SU-DHL-6 (cell line): ENCODE measurements around the gene DAPK1.

Experiments
- H2AFZ ChIP-seq: fragments of 200-600 bp; sonication (generic); 2 replicates; pipeline ENCODE4 v1.6.1; 2014; ENCODE audit warnings: low read depth, mild to moderate bottlenecking, moderate library complexity, mixed read lengths, antibody characterized with exemption, low read length; ENCODE audit not compliant: severe bottlenecking
- H3F3A ChIP-seq: fragments of 200-600 bp; shearing (Covaris generic); 2 replicates; pipeline ENCODE4 v1.6.0; 2016; ENCODE audit warnings: antibody characterized with exemption, mild to moderate bottlenecking; ENCODE audit not compliant: insufficient read depth
- H3K27ac ChIP-seq: fragments of 200-600 bp; sonication (generic); 2 replicates; pipeline ENCODE4 v1.5.1; 2016; ENCODE audit warnings: low read depth, mild to moderate bottlenecking, low read length, moderate library complexity, mixed read lengths
- H3K27me3 ChIP-seq: fragments of 200-600 bp; sonication (generic), shearing (Covaris generic); 2 replicates; pipeline ENCODE4 v1.6.0; 2014; ENCODE audit warnings: mild to moderate bottlenecking, low read length
- H3K36me3 ChIP-seq: fragments of 200-600 bp; sonication (generic); 2 replicates; pipeline ENCODE4 v1.6.1; 2014; ENCODE audit warnings: mild to moderate bottlenecking, low read length, mixed read lengths
- H3K4me2 ChIP-seq: fragments of 300-600, 200-600 bp; shearing (Covaris generic), sonication (generic); 2 replicates; pipeline ENCODE4 v1.6.0; 2014; ENCODE audit warnings: low read length, low read depth, mild to moderate bottlenecking; ENCODE audit not compliant: poor library complexity, severe bottlenecking
- H3K4me3 ChIP-seq: fragments of 200-600 bp; sonication (generic); 2 replicates; pipeline ENCODE4 v1.5.1; 2014; ENCODE audit warnings: antibody characterized with exemption, low read length, mild to moderate bottlenecking, mixed read lengths; ENCODE audit not compliant: insufficient read depth, poor library complexity, severe bottlenecking
- H3K79me2 ChIP-seq: fragments of 200-600 bp; sonication (generic); 2 replicates; pipeline ENCODE4 v1.6.1; 2014; ENCODE audit warnings: mild to moderate bottlenecking, low read length, moderate library complexity; ENCODE audit not compliant: insufficient read depth
- H3K9ac ChIP-seq: fragments of 200-600 bp; sonication (generic); 2 replicates; pipeline ENCODE4 v1.7.0; 2014; ENCODE audit warnings: mild to moderate bottlenecking, low read length
- H3K9me2 ChIP-seq: fragments of 200-600 bp; sonication (generic); replicated peaks from 2 replicates; pipeline ENCODE4 v1.6.1; 2014; ENCODE audit warnings: low read length; ENCODE audit not compliant: insufficient read depth
- H3K9me3 ChIP-seq: fragments of 200-600 bp; sonication (generic); 2 replicates; pipeline ENCODE4 v1.6.1; 2014; ENCODE audit warnings: low read length, mixed read lengths; ENCODE audit not compliant: insufficient read depth
- H4K20me1 ChIP-seq: fragments of 200-600 bp; sonication (generic); 2 replicates; pipeline ENCODE4 v1.6.1; 2014; ENCODE audit warnings: low read depth, mild to moderate bottlenecking, antibody characterized with exemption, low read length, moderate library complexity, mixed read lengths
- CTCF ChIP-seq: fragments of 200-600 bp; sonication (generic); IDR thresholded peaks from one replicate; pipeline ENCODE4 v1.5.1; 2017; ENCODE audit warnings: antibody characterized with exemption, mild to moderate bottlenecking, low read length, moderate library complexity; ENCODE audit not compliant: insufficient read depth, poor library complexity, severe bottlenecking
- EZH2phosphoT487 ChIP-seq: fragments of 200-600 bp; sonication (generic), shearing (Covaris generic); conservative IDR thresholded peaks from 2 replicates; pipeline ENCODE4 v1.6.1; 2018; ENCODE audit warnings: mild to moderate bottlenecking, antibody characterized with exemption, low read length, moderate library complexity, mixed read lengths

Gene DAPK1

GRCh38 chr9:87619346-87619745, 121.7 kb downstream of the DAPK1 start:
- H3K27me3 ChIP-seq = no peaks in the 10 kb centered on the region
- H3K4me2 ChIP-seq = no peak overlapping the region
- H3K36me3 ChIP-seq = no peaks in the 10 kb centered on the region
- H2AFZ ChIP-seq = no peak overlapping the region
- H3F3A ChIP-seq = no peaks in the 10 kb centered on the region
- H3K9me3 ChIP-seq = no peaks in the 10 kb centered on the region
- H3K9me2 ChIP-seq = no peaks in the 10 kb centered on the region
- TF ChIP-seq CTCF = no peak
- no peak for TF ChIP-seq EZH2phosphoT487
- H3K79me2 ChIP-seq = no peaks in the 10 kb centered on the region
- no peak overlapping the region for H3K27ac ChIP-seq
- H3K4me3 ChIP-seq = no peak overlapping the region
- no peak overlapping the region for H3K9ac ChIP-seq
- no peaks in the 10 kb centered on the region for H4K20me1 ChIP-seq

GRCh38 chr9:87620731-87621322, 123.2 kb downstream of the DAPK1 start:
- Histone ChIP-seq H3K27ac (no peak overlapping the region), H3K9me3 (no peaks in the 10 kb centered on the region)

GRCh38 chr9:87622098-87622497, 124.4 kb downstream of the DAPK1 start:
- no peak overlapping the region for H3K4me2 ChIP-seq
- H3F3A ChIP-seq = no peaks in the 10 kb centered on the region
- TF ChIP-seq CTCF (no peak), EZH2phosphoT487 (no peak)
- H3K79me2 ChIP-seq = no peaks in the 10 kb centered on the region
- H4K20me1 ChIP-seq = no peaks in the 10 kb centered on the region
- H3K27me3 ChIP-seq = no peaks in the 10 kb centered on the region
- no peaks in the 10 kb centered on the region for H3K9me3 ChIP-seq
- no peaks in the 10 kb centered on the region for H3K36me3 ChIP-seq
- H3K9me2 ChIP-seq = no peaks in the 10 kb centered on the region
- no peak overlapping the region for H3K4me3 ChIP-seq
- no peak overlapping the region for H2AFZ ChIP-seq
- no peak overlapping the region for H3K27ac ChIP-seq
- H3K9ac ChIP-seq = no peak overlapping the region

More at GRCh38 chr9:87620731-87621322, 123.2 kb downstream of the DAPK1 start:
- no peak for TF ChIP-seq EZH2phosphoT487
- no peak for TF ChIP-seq CTCF
- Histone ChIP-seq H4K20me1 (no peaks in the 10 kb centered on the region), H3K9ac (no peak overlapping the region), H2AFZ (no peak overlapping the region), H3K4me2 (no peak overlapping the region), H3K4me3 (no peak overlapping the region), H3K9me2 (no peaks in the 10 kb centered on the region), H3F3A (no peaks in the 10 kb centered on the region), H3K79me2 (no peaks in the 10 kb centered on the region), H3K36me3 (no peaks in the 10 kb centered on the region), H3K27me3 (no peaks in the 10 kb centered on the region)
